H1 (cell line): ENCODE results near the gene EPX.

Source experiments
- BRCA1 ChIP-seq: IDR thresholded peaks from 2 replicates; pipeline ENCODE4 v1.6.1; 2012; ENCODE audit warnings: low read depth, low read length, improper control_type of control experiment
- EP300 ChIP-seq, 2 experiments: IDR thresholded peaks; 1 replicate in 1 of 2; 2 replicates in 1 of 2; pipeline ENCODE4 v1.6.1; 2011 to 2012; ENCODE audit warnings: low read depth in 2 of 2, low read length in 2 of 2, mild to moderate bottlenecking in 2 of 2, borderline replicate concordance in 1 of 2, inconsistent platforms in 1 of 2, moderate library complexity in 1 of 2
- EZH2 ChIP-seq: fragments of 200-600 bp; sonication (generic); IDR thresholded peaks from 2 replicates; pipeline ENCODE4 v1.7.1; 2012; ENCODE audit warnings: low read depth, mild to moderate bottlenecking, moderate library complexity, low read length, inconsistent platforms; ENCODE audit not compliant: severe bottlenecking
- GABPA ChIP-seq: IDR thresholded peaks from 2 replicates; pipeline ENCODE4 v1.6.1; 2011; ENCODE audit warnings: mild to moderate bottlenecking, low read length, moderate library complexity, borderline replicate concordance; ENCODE audit not compliant: insufficient read depth
- JUND ChIP-seq: IDR thresholded peaks from 2 replicates; pipeline ENCODE4 v1.6.1; 2011; ENCODE audit warnings: mild to moderate bottlenecking, improper control_type of control experiment, low read length
- KDM1A ChIP-seq: fragments of 200-600, 300-600 bp; sonication (generic); IDR thresholded peaks from 2 replicates; pipeline ENCODE4 v1.7.1; 2016; ENCODE audit warnings: mild to moderate bottlenecking, low read length, borderline replicate concordance
- POLR2A ChIP-seq, 2 experiments: IDR thresholded peaks; 1 replicate in 1 of 2; 2 replicates in 1 of 2; pipeline ENCODE4 v1.6.1; 2011; ENCODE audit warnings: low read depth in 2 of 2, low read length in 2 of 2, mild to moderate bottlenecking in 2 of 2; ENCODE audit errors: control extremely low read depth in 1 of 2
- POLR2AphosphoS5 ChIP-seq: IDR thresholded peaks from 2 replicates; pipeline ENCODE4 v1.6.1; 2011; ENCODE audit warnings: low read depth, low read length
- RAD21 ChIP-seq, 2 experiments: IDR thresholded peaks in 1 of 2; conservative IDR thresholded peaks in 1 of 2; 2 replicates each; pipeline ENCODE4 v1.6.1; 2011; ENCODE audit warnings: low read depth in 2 of 2, low read length in 2 of 2, improper control_type of control experiment in 1 of 2, inconsistent platforms in 1 of 2, mild to moderate bottlenecking in 1 of 2, moderate library complexity in 1 of 2
- YY1 ChIP-seq: IDR thresholded peaks from 2 replicates; pipeline ENCODE4 v1.6.1; 2011; ENCODE audit warnings: low read depth, mild to moderate bottlenecking, low read length
- ZNF274 ChIP-seq: IDR thresholded peaks from 2 replicates; pipeline ENCODE4 v1.7.0; 2012; ENCODE audit warnings: low read length, borderline replicate concordance; ENCODE audit errors: extremely low read depth
- TF ChIP-seq, protein P1 (sequence below): IDR thresholded peaks from 2 replicates; pipeline ENCODE4 v1.6.1; 2011; ENCODE audit warnings: low read length, improper control_type of control experiment
- TF ChIP-seq, protein P2 (sequence below), 3 experiments: IDR thresholded peaks; 1 replicate in 2 of 3; 2 replicates in 1 of 3; pipeline versions ENCODE4 v1.5.1 to v1.6.1; 2011; ENCODE audit warnings: low read length in 3 of 3, mild to moderate bottlenecking in 3 of 3, inconsistent platforms in 2 of 3, low read depth in 1 of 3, moderate library complexity in 1 of 3; ENCODE audit not compliant: insufficient read depth in 1 of 3; ENCODE audit errors: control extremely low read depth in 1 of 3

DNA sequence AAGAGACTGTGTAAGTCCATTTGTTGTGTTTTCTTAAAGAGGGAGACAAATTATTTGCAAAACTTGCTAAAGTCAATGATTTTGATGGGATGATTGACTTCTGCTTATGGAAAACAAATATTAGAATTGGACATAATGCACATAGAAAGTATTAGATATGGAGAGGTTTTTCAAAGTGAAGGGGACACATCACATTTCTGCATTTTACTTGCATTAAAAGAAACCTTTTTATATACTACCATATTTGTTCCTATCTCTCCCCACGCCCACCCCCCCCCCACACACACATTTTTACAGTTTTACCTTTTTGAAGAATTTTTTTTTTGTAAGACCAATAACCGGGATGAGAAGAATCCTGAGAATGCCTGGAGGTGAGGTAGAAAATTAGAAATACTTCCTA, 34.3 kb upstream of the EPX start:
- TF ChIP-seq, protein P1, sequence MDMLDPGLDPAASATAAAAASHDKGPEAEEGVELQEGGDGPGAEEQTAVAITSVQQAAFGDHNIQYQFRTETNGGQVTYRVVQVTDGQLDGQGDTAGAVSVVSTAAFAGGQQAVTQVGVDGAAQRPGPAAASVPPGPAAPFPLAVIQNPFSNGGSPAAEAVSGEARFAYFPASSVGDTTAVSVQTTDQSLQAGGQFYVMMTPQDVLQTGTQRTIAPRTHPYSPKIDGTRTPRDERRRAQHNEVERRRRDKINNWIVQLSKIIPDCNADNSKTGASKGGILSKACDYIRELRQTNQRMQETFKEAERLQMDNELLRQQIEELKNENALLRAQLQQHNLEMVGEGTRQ: no peak
- TF ChIP-seq EZH2: no peak
- no peak for TF ChIP-seq YY1
- TF ChIP-seq, protein P2, sequence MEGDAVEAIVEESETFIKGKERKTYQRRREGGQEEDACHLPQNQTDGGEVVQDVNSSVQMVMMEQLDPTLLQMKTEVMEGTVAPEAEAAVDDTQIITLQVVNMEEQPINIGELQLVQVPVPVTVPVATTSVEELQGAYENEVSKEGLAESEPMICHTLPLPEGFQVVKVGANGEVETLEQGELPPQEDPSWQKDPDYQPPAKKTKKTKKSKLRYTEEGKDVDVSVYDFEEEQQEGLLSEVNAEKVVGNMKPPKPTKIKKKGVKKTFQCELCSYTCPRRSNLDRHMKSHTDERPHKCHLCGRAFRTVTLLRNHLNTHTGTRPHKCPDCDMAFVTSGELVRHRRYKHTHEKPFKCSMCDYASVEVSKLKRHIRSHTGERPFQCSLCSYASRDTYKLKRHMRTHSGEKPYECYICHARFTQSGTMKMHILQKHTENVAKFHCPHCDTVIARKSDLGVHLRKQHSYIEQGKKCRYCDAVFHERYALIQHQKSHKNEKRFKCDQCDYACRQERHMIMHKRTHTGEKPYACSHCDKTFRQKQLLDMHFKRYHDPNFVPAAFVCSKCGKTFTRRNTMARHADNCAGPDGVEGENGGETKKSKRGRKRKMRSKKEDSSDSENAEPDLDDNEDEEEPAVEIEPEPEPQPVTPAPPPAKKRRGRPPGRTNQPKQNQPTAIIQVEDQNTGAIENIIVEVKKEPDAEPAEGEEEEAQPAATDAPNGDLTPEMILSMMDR (IDR thresholded peaks at IDR 0.05; ENCODE audit: control extremely low read depth in 1 of 3, insufficient read depth in 1 of 3, low read depth in 1 of 3, low read length in 3 of 3): no peak
- TF ChIP-seq EP300 (IDR thresholded peaks at IDR 0.05; ENCODE audit: borderline replicate concordance in 1 of 2, low read depth in 2 of 2, low read length in 2 of 2): no peak
- TF ChIP-seq GABPA: no peak
- no peak for TF ChIP-seq ZNF274
- no peak for TF ChIP-seq RAD21 (IDR thresholded peaks at IDR 0.05 in 1 of 2, conservative IDR thresholded peaks at IDR 0.05 in 1 of 2; ENCODE audit: low read depth in 2 of 2, low read length in 2 of 2)
- no peak for TF ChIP-seq JUND
- TF ChIP-seq POLR2AphosphoS5: no peak
- TF ChIP-seq BRCA1: no peak
- TF ChIP-seq KDM1A: no peak
- TF ChIP-seq POLR2A (IDR thresholded peaks at IDR 0.05; ENCODE audit: control extremely low read depth in 1 of 2, low read depth in 2 of 2, low read length in 2 of 2): no peak
